GM18507 (cell line): ENCODE data around the gene GSG1L.

Source experiments
- DNase-seq: peaks from one replicate; pipeline ENCODE4 v3.0.0; 2011; ENCODE audit warnings: low read depth; ENCODE audit not compliant: insufficient read length; ENCODE audit errors: extremely low spot score
- FAIRE-seq: peaks from 2 replicates; lab custom pipeline; 2011; peaks lifted over from hg19 to GRCh38; lab: Jason Lieb, UNC

Gene GSG1L

DNA sequence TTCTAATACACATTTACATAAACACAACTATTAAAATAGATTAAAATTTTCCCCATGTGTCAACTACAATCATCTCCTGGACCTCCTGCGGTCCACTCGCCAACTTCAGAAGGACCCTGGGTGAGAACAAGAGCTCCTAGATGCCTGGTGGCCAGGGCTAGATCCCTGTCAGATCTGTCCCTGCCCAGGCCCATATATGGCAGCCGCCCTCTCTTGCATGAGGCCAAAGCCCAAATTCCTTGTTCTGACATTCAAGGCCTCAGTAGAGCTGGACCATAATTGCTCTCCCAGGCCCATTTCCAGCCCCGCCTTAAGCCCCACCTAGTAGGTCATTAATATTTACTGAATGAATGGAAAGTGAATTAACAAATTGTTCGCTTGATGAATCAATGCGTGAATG is 275.8 kb downstream of the GSG1L start:
- DNase-seq (no peak), FAIRE-seq (no peak)

DNA sequence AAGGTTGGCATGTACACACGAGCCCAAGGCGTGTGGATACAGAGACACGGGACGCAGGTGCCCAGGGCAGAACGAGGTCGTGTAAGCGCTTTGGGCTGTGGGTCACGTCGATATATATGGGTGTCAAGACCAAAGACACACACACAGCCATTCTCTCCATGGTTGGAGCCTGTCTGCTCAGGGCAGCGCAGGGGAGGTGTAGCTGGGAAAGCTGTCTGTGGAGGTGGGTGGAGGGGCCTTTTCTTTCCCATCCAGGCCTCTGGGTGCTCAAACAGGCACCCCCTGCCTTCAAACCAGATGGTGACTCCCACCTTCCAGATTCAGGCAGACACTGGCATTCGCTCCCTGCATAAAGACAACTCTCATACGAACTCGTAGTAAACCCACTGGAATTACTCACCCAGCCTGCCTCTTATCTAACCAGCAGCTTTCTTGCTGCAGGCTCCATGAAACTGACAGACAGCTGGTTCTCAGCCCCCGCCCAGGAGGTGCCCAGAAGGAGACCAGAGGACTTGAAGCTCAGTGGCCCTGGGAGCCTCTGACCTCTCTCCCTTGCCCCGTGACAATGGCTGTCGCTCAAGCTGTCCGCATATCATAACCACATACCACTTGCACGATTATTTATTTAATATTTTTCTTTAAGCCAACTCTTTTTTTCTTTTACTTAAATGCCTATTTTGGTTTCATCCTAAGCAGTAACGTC is 276.4 kb downstream of the GSG1L start:
- FAIRE-seq = no peak

DNA sequence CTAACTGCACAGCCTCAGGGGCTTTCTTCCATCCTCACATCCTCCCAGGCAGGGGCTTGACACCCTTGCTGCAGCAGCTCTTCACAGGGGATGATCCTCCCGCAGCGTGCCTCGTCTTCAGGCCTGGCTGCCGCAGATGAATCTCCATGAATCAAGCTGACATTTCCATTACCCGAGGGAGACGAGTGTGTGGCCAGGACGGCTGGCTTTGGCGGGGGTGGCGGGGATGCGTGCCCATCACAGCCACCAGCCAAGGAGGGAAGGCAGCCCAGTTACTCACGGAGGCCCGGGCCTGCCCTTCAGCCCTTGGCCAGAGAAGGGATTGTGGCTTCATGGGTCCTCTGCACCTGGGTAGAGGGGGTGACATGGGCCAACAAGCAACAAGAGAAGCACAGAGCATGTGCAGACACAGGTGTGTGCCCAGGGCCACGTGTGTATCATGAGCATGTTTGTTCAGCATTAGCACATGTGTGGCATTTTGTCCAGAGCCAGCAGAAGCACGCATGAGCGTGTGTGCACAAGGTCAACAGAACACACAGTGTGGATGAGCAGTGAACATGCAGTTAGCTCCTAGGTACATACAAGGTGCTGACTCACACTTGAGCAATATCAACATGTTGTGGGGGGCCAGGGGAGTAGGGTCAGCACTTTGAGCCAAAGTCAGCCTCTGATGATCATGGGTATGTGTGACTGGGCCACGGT is 277.1 kb downstream of the GSG1L start:
- no peak for DNase-seq
- no peak for FAIRE-seq

More for the DNA sequence above, 276.4 kb downstream of the GSG1L start:
- DNase-seq = no peak

DNA sequence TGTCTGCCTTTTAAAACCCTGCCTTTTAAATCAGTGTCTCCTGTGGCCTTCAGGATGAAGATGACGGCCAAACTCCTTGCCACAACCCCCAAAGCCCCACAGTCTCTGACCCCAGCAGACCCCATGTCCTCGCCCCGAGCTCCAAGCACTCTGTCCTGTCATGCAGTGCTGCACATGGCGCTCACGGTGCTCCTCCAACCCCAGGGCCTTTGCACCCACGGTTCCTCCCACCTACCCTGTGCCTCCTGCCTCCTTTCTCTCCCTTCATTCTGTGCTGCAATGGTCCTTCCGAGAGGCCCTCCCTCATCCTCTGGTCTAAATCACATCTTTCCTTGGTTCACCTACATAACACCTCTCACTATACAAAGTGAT is 278.2 kb downstream of the GSG1L start:
- DNase-seq (no peak), FAIRE-seq (no peak)

DNA sequence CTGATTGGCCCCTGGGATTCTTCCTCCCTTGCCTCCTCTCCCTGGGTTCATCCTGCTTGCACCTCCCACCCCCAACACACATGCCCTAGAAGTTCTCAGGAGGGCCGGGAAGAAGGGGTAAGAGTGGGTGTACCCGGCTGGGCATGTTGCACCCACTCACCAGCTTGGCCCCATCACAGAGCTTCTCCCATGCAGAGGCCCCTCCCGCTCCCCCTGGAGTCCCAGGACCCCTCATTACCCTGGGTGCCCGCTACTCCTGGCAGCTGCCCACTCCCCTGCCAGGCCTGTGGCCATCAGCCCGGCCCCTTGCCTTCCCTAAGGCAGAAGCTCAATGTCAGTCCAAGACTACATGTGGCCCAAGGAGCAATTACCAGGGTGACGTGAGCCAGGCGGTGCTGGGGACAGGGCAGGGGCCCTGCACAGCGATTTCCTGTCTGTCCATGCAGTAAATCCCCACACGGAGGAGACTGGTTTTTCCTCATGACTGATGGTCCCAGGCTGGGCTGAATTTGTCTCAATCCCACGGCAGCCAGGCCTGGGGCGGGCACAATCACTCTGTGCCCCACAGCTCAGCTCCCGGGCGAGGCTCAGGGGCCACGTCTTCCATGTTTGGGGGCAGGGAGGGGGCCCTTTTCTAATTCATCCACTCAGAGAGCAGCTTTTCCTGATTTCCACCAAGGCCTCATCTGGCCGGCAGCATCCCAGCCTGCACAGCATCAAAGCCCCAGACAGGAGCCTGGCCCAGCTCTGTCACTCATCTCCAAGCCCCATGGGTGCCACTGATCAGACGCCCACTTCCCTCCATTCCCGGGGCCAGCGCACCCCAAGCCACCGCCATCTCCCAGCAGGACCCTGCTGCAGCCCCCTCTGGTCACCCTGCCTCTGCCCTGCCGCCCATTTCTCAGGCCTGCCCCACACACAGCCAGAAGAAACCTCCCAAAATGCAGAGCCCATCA is 278.9 kb downstream of the GSG1L start:
- DNase-seq (no peak), FAIRE-seq (no peak)

DNA sequence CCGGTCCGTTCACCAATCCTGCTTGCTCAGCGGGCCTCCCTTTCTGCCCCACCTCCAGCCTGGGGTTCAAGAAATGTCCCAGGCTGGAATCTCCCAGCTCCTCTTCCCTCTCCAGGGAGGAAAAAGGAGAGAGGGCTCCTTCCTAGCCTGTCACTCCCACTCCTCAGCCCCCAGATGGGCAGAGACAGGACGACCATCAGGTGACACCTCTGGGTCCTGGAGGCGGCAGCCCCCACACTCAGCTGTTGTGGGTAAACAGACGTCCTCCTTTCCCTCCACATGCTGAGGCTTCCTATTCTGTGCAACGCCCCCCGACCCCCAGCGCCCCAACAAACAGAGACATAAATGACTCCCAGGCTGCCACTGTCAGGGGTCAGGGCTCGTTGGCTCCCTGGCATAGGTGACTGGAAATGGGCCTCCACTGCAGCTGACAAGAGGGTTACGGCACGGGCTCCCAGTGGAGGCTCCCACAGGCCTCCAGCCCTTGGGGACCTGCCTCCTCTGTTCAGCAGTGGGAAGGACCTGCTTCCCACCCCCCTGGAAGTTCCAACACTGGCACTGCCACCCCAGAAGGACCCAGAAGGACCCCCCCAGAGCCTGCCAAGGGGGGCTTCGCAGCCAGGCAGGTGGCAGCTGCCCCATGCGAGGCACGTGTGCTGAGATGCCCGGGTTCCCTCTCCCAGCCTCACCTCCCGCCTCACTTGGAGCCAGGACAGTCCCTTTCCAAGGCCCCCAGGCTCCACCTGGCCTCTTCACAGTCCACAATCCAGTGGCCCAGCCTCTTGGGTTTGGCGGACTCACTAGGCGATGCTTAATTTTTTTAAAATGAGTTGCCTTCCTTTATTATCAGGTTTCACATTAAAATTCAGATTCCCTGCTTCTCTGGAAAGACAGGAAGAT is 281.3 kb downstream of the GSG1L start:
- FAIRE-seq (no peak), DNase-seq (no peak)

DNA sequence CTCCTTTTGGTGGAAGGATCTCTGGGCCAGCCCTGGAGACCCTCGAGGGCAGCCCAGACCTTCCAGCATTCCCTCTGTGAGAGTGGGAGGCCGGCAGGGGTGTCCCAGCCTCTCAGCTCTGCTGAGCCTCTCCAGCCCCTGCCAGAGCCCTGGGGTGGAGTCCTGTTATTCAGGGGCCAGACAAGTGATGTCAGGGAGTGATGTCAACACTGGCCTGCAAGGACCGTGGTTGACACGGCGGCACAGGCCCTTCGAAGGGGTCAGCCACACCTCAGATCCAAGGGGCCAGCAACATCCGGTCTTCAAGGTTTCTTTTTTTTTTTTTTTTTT is 282.4 kb downstream of the GSG1L start:
- FAIRE-seq (no peak), DNase-seq (no peak)

DNA sequence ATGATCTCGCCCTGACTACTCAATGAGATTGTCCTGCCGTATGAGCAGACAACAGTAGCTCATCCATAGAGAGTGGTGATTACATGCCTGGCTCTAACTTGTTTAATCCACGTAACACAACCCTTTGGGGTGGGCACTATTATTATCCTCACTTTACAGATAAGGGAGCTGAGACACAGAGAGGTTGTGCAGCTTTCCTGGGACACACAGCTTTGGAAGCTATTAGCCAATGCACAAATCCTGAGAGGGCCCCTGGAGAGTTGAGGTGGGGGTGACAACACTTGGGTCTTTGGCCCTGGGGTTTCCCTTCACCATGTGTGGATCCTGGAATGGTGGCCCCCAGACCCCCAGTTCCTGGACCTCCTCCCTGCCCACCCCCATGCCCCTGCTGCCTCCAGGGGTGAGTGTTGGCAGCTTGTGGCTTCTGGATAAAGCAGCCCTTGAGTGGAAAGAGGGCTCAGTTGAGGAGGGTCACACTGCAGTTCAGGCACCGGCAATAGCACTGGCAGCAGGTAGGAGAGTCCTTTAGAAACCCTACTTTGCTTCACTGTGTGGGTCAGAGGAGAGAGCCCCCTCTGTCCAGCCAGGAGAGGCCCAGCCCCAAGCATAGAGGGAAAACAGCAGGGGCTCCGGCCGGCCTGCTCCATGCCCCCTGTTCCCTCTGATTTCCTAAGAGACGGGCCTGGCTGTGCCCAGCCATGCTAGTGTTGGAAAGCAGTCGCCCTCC is 282.9 kb downstream of the GSG1L start:
- FAIRE-seq (no peak), DNase-seq (no peak)

DNA sequence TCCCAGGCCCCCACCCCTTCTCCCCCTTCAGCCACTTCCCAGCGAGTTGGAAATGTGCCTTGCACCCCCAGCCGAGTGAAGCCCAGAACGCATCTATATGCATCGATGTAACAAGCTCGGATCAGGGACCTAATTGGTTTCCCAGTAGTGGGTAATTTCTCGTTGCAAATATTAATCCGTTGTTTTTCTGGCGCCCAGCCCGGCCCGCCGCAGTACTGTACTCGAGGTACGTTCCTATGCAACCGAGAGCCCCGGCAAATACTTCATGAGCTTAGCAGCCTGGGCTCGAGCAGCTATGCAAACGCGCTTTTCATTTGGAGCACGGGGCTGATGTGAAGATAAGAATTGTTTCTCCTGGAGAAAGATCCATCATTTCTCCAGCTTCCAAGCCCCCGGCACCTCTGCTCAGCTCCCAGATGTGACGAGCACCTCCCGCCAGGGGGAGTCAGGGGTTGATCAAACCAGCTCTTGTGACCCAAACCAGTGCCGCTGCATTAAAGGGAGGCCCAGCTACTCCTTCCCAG is 283.8 kb downstream of the GSG1L start:
- no peak for FAIRE-seq
- no peak for DNase-seq

DNA sequence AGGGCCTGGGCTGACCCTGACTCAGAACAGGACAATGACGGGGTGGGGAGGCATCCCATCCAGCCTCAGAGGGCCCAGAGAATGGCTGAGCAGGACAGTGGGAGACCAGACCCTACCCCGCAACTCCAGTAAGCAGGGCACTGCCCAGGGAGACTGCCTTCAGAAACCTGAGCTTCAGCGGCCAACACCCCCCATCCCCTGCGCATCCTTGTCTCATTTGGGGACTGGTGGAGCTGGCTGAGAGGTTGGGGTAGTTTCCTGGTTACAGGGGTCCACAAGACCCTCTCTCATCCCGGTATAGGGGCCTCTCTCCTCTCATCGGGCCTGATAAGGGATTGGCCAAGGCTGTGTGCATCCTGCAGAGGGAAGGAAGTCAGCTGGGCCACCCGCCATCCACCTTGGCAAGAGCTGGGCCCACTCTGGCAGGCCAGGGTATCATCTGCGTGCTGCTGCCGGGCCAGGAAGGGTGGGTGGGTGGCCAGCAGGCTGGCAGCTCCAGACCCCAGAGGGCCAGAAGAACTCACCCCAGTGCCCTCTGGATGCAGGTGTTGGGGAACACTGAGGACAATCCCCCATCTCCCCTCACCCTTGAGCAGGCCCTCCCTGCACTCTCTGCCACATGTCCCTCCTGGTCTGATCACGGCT is 284.5 kb downstream of the GSG1L start:
- FAIRE-seq = no peak
- no peak for DNase-seq

DNA sequence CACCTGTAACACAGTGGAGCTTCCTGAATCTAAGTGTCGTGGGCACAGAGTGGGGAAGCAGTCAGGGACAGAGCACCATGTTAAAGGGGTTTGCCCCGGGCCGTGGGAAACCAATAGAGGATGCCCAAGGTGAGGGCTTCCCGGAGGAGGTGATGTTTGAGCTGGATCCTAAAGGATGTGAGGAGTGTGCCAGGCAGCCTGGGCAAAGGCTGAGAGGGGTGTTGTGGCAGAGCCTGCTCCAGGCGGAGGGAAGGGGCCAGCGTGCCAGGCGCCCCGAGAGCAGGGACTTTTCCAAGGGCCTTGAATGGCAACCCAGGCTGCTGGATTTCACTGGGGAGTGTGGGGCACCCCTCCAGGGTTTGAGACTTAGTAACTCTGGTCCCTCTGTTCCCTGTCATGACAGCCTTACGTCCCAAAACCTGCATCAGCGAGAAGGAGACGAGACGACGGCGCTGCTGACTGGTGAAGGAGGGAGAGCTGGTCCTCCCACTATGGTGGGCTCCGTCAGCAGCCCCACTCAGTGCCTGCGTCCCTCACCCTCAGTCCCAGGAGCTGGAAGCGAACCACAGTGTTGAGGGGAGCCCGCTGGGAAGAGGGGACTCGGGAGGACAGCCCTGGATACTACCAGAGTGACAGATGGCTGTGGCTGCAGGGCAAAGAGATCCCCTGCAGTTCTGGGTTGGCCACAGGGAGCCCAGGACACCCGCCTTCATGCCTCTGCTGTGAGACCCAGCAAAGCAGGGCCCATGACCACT is 285.2 kb downstream of the GSG1L start:
- FAIRE-seq (no peak), DNase-seq (no peak)

DNA sequence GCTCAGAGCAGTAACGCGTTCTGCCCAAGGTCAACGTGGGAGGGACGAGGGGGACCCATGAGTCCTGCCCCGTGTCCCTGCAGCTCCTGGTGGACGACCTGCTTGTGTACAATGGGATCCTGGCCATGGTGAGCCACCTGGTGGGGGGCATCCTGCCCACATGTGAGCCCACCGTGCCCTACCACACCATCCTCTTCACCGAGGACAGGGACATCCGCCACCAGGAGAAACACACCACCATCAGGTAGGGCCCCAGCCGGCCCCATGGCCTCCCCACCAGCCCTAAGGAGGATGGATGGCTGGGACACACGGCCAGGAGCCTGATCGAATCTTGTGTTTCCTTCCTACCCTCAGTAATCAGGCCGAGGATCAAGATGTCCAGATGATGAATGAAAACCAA is 286.0 kb downstream of the GSG1L start:
- FAIRE-seq = no peak
- DNase-seq = no peak

DNA sequence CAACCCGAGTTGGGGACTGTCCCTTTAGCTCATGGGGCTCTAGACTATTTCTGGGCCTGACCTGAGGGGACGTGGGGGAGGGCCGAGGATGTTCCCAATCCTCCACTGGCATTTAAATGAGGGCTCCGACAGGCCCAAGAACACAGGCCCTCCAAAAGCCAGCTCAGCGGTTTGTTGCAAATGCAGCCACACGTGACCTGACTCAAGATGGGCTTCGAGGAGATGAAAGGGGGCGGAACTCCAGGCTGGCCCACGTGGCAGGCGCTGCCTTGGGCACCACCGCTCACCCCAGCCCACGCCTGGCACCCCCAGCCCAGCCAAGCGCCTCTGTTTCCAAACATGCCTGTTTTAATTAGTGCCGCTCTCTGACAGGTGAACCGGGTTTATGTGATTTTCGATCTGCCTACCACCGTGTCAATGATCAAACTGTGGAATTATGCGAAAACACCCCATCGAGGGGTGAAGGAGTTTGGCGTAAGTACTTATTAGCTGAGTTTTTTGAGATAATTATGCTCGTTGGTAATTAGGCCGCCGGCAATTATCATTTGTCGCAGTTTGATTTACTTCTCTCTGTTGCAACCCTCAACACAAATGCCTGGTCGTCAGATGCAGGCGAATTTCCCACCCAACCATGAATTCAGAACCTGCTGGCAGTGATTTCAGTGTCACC is 286.8 kb downstream of the GSG1L start:
- DNase-seq = no peak
- FAIRE-seq = no peak

DNA sequence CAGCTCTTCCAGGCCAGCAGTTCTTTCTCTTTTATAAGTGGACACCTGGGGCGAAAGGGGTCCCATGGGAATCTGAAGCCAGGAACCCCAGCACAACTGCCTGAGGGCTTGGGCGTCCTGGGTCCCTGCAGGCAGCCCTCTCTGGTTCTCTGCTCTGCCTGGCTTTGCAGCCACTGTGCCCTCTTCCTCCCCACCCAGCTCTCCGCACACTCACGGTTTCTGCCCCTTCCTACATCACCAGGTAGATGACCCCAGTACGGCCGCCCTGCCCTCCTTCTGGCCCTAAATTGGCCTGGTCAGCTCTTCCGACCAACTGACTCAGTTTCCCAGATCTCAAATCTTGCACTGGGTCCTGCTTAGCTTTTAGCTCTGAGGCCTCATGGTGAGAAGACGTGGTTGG is 288.3 kb downstream of the GSG1L start:
- FAIRE-seq (no peak), DNase-seq (no peak)

DNA sequence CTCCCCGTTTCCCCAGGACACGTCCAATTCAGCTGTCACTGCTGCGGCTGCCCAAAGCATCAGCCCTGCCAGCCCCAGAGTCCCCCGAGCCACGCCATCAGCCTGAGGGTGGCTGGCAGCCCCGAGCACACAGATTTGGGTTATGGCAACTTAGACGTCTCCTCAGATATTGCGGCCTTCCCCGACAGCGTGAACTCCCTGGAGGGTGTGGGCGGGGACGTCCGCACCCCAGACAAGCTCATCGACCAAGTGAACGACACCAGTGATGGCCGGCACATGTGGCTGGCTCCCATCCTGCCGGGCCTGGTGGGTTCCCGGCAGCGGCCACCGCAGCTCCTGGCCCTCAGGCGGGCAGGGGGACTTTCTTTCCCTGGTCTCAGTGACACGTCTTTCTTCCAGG is 288.7 kb downstream of the GSG1L start:
- no peak for DNase-seq
- FAIRE-seq = no peak

DNA sequence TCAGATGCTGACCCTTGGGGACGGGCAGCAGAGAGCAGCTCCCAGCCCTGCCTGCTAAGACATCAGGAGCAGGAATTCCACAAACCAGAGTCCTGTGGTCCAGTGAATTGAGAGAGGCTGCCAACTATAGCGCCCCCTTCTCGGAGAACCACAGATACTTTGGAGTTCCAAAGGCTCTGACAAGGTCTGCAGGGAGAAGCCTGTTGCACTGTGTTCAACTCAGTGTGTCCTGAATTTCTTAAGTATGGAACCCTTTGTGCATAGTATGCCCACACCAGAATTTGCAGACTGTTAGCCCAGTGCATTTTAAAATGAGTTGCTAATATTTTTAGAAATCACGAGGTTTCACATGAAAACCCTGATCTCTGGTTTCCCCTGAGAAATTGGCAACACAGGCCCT is 290.2 kb downstream of the GSG1L start:
- FAIRE-seq (no peak), DNase-seq (no peak)
